ENCODE measurements around the gene ALK.

ALK gene

GRCh38 chr2:29921560-29921915 lies at the start of gene ALK:
Gene ALK, minus strand, starts transcription at chr2:29921586. Its CDS starts 927 bp downstream, at chr2:29920659.
- peak; percentile 18 to 32 for DNase-seq

GRCh38 chr2:29966266-29966665 lies 44.9 kb upstream of the ALK start:
- DNase-seq: no peak

GRCh38 chr2:29963972-29964570 lies 42.7 kb upstream of the ALK start:
- DNase-seq: no peak

GRCh38 chr2:29962922-29963321 lies 41.5 kb upstream of the ALK start:
- DNase-seq: no peak

- no peak for DNase-seq
Observed at GRCh38 chr2:29954316-29954715, 32.9 kb upstream of the ALK start.

GRCh38 chr2:29952973-29953372 lies 31.6 kb upstream of the ALK start:
- DNase-seq: no peak

GRCh38 chr2:29951576-29951975 lies 30.2 kb upstream of the ALK start:
- no peak for DNase-seq

- DNase-seq: no peak
Observed at GRCh38 chr2:29950481-29950880, 29.1 kb upstream of the ALK start.

GRCh38 chr2:29949042-29949441 lies 27.7 kb upstream of the ALK start:
- no peak for DNase-seq

- no peak for DNase-seq
Observed at GRCh38 chr2:29946505-29946904, 25.1 kb upstream of the ALK start.

- no peak for DNase-seq
Observed at GRCh38 chr2:29942711-29943110, 21.3 kb upstream of the ALK start.

GRCh38 chr2:29940706-29941105 lies 19.3 kb upstream of the ALK start:
- no peak for DNase-seq

GRCh38 chr2:29936020-29936419 lies 14.6 kb upstream of the ALK start:
- DNase-seq: no peak

- DNase-seq: no peak
Observed at GRCh38 chr2:29931818-29932217, 10.4 kb upstream of the ALK start.

- DNase-seq: peak; percentile 23 to 28
Observed at GRCh38 chr2:29923110-29923721, 1.8 kb upstream of the ALK start.

GRCh38 chr2:29922605-29923004 lies 1.2 kb upstream of the ALK start:
- DNase-seq: no peak

- no peak for DNase-seq
Observed at GRCh38 chr2:29920631-29921559, 491 bp downstream of the ALK start.

GRCh38 chr2:29920130-29920577 lies 1.2 kb downstream of the ALK start:
- DNase-seq: peak; percentile 3 to 11

- DNase-seq: no peak
Observed at GRCh38 chr2:29918941-29919340, 2.4 kb downstream of the ALK start.

- DNase-seq: no peak
Observed at GRCh38 chr2:29917781-29918180, 3.6 kb downstream of the ALK start.

GRCh38 chr2:29916571-29916970 lies 4.8 kb downstream of the ALK start:
- no peak for DNase-seq

GRCh38 chr2:29910960-29911359 lies 10.4 kb downstream of the ALK start:
- DNase-seq: no peak

GRCh38 chr2:29910465-29910864 lies 10.9 kb downstream of the ALK start:
- DNase-seq: no peak

- DNase-seq: no peak
Observed at GRCh38 chr2:29902356-29902755, 19.0 kb downstream of the ALK start.
